Loucy (cell line): Measurements from ENCODE around the gene C17orf67.

Experiments used
- EZH2phosphoT487 ChIP-seq: fragments of 200-600 bp; IDR thresholded peaks from 2 replicates; pipeline ENCODE4 v1.6.1; 2018; ENCODE audit warnings: antibody characterized with exemption, mild to moderate bottlenecking, moderate library complexity, borderline replicate concordance
- TF ChIP-seq, protein P1 (sequence below): fragments of 200-600 bp; sonication (generic); conservative IDR thresholded peaks from 2 replicates; pipeline ENCODE4 v1.5.1; 2014; ENCODE audit warnings: mild to moderate bottlenecking, antibody characterized with exemption, low read length

DNA sequence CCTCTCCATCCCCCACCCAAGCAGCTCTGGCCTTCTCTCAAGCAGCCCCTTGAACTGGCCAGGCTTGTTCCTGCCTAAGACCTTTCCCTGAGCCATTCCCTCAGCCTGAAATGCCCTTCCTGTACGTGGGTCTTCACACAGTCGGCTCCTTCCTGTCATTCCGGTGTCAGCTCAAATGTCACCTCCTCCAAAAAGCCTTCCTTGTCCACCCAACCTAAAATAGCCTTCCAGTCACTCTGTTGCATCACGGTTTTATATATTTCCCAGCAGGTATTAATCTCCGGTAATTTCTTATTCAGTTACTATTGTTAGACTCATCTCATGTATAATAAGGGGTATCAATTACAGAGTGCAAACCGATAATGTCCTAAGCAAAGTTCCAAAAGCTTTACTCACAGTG lies 51.8 kb downstream of the C17orf67 start:
- TF ChIP-seq, protein P1, sequence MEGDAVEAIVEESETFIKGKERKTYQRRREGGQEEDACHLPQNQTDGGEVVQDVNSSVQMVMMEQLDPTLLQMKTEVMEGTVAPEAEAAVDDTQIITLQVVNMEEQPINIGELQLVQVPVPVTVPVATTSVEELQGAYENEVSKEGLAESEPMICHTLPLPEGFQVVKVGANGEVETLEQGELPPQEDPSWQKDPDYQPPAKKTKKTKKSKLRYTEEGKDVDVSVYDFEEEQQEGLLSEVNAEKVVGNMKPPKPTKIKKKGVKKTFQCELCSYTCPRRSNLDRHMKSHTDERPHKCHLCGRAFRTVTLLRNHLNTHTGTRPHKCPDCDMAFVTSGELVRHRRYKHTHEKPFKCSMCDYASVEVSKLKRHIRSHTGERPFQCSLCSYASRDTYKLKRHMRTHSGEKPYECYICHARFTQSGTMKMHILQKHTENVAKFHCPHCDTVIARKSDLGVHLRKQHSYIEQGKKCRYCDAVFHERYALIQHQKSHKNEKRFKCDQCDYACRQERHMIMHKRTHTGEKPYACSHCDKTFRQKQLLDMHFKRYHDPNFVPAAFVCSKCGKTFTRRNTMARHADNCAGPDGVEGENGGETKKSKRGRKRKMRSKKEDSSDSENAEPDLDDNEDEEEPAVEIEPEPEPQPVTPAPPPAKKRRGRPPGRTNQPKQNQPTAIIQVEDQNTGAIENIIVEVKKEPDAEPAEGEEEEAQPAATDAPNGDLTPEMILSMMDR: no peak
- no peak for TF ChIP-seq EZH2phosphoT487
